GM13976 (cell line): ENCODE data around the gene HSPA1L.

ENCODE experiments used
- DNase-seq: peaks from one replicate; pipeline ENCODE4 v3.0.0; 2012; ENCODE audit warnings: low spot score
- CTCF ChIP-seq: IDR thresholded peaks from 2 replicates; pipeline ENCODE4 v1.5.1; 2012; ENCODE audit warnings: borderline replicate concordance, mild to moderate bottlenecking; ENCODE audit not compliant: insufficient read depth; ENCODE audit errors: extremely low read depth, missing control alignments, control extremely low read depth
- in situ Hi-C: fragments of 300-500 bp; cut with MboI; formaldehyde crosslinking; loops from one replicate; pipeline ENCODE4 v1.12.0; 2022; ENCODE audit warnings: low sequenced_read_pairs, mixed read lengths, inconsistent platforms; ENCODE audit not compliant: unreplicated experiment

HSPA1L gene

GRCh38 chr6:31776485-31776988, 38.5 kb downstream of the HSPA1L start:
- no peak for DNase-seq
- in situ Hi-C loops, result no loop called here
- no peak for TF ChIP-seq CTCF

- in situ Hi-C loops, result no loop called here
- no peak for TF ChIP-seq CTCF
- DNase-seq, result no peak
Observed at GRCh38 chr6:31775633-31776484, 39.2 kb downstream of the HSPA1L start.

- no peak for DNase-seq
- in situ Hi-C loops, result no loop called here
- no peak for TF ChIP-seq CTCF
Observed at GRCh38 chr6:31775184-31775583, 39.9 kb downstream of the HSPA1L start.

GRCh38 chr6:31771992-31772358, 43.1 kb downstream of the HSPA1L start:
- in situ Hi-C loops, result no loop called here
- DNase-seq, result no peak
- no peak for TF ChIP-seq CTCF

- no peak for TF ChIP-seq CTCF
- in situ Hi-C loops, result no loop called here
- no peak for DNase-seq
Observed at GRCh38 chr6:31770860-31771259, 44.2 kb downstream of the HSPA1L start.

- TF ChIP-seq CTCF, result peak; percentile 77
- in situ Hi-C loops, result no loop called here
Observed at GRCh38 chr6:31769684-31770371, 45.3 kb downstream of the HSPA1L start.

More at GRCh38 chr6:31769684-31770371, 45.3 kb downstream of the HSPA1L start:
- peak; percentile 93 for DNase-seq
